ENCODE measurements around the gene CA5B.

GRCh38 chrX:15758140-15758539 lies 20.1 kb downstream of the CA5B start:
- TF ChIP-seq, protein P1, sequence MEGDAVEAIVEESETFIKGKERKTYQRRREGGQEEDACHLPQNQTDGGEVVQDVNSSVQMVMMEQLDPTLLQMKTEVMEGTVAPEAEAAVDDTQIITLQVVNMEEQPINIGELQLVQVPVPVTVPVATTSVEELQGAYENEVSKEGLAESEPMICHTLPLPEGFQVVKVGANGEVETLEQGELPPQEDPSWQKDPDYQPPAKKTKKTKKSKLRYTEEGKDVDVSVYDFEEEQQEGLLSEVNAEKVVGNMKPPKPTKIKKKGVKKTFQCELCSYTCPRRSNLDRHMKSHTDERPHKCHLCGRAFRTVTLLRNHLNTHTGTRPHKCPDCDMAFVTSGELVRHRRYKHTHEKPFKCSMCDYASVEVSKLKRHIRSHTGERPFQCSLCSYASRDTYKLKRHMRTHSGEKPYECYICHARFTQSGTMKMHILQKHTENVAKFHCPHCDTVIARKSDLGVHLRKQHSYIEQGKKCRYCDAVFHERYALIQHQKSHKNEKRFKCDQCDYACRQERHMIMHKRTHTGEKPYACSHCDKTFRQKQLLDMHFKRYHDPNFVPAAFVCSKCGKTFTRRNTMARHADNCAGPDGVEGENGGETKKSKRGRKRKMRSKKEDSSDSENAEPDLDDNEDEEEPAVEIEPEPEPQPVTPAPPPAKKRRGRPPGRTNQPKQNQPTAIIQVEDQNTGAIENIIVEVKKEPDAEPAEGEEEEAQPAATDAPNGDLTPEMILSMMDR (IDR thresholded peaks at IDR 0.05; ENCODE audit: low read depth, low read length, missing input control), result no peak
- TF ChIP-seq RAD21 (IDR thresholded peaks at IDR 0.05) (no peak), SP1 (IDR thresholded peaks at IDR 0.05) (no peak), TAF1 (conservative IDR thresholded peaks at IDR 0.05) (no peak), JUND (IDR thresholded peaks at IDR 0.05) (no peak)
- TF ChIP-seq, protein P2, sequence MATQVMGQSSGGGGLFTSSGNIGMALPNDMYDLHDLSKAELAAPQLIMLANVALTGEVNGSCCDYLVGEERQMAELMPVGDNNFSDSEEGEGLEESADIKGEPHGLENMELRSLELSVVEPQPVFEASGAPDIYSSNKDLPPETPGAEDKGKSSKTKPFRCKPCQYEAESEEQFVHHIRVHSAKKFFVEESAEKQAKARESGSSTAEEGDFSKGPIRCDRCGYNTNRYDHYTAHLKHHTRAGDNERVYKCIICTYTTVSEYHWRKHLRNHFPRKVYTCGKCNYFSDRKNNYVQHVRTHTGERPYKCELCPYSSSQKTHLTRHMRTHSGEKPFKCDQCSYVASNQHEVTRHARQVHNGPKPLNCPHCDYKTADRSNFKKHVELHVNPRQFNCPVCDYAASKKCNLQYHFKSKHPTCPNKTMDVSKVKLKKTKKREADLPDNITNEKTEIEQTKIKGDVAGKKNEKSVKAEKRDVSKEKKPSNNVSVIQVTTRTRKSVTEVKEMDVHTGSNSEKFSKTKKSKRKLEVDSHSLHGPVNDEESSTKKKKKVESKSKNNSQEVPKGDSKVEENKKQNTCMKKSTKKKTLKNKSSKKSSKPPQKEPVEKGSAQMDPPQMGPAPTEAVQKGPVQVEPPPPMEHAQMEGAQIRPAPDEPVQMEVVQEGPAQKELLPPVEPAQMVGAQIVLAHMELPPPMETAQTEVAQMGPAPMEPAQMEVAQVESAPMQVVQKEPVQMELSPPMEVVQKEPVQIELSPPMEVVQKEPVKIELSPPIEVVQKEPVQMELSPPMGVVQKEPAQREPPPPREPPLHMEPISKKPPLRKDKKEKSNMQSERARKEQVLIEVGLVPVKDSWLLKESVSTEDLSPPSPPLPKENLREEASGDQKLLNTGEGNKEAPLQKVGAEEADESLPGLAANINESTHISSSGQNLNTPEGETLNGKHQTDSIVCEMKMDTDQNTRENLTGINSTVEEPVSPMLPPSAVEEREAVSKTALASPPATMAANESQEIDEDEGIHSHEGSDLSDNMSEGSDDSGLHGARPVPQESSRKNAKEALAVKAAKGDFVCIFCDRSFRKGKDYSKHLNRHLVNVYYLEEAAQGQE (IDR thresholded peaks at IDR 0.05), result no peak

Data from liver (tissue), 3 donors.